Measurements from ENCODE around the gene PAX5.

The PAX5 gene

GRCh38 chr9:36960575-36960955 is 73.5 kb downstream of the PAX5 start:
- DNase-seq (ENCODE audit: low spot score) = no peak

GRCh38 chr9:36959681-36960574 is 74.1 kb downstream of the PAX5 start:
- no peak for DNase-seq (ENCODE audit: low spot score)

GRCh38 chr9:36956908-36957307 is 77.2 kb downstream of the PAX5 start:
- no peak for DNase-seq (ENCODE audit: low spot score)

GRCh38 chr9:36950389-36950788 is 83.7 kb downstream of the PAX5 start:
- no peak for DNase-seq (ENCODE audit: low spot score)

- no peak for DNase-seq (ENCODE audit: low spot score)
Observed at GRCh38 chr9:36949466-36949865, 84.6 kb downstream of the PAX5 start.

GRCh38 chr9:36948051-36948450 is 86.0 kb downstream of the PAX5 start:
- DNase-seq (ENCODE audit: low spot score) = no peak

- no peak for DNase-seq (ENCODE audit: low spot score)
Observed at GRCh38 chr9:36946653-36947052, 87.4 kb downstream of the PAX5 start.

- no peak for DNase-seq (ENCODE audit: low spot score)
Observed at GRCh38 chr9:36945999-36946398, 88.1 kb downstream of the PAX5 start.

GRCh38 chr9:36942891-36943290 is 91.2 kb downstream of the PAX5 start:
- DNase-seq (ENCODE audit: low spot score) = no peak

- DNase-seq (ENCODE audit: low spot score) = no peak
Observed at GRCh38 chr9:36941441-36941840, 92.6 kb downstream of the PAX5 start.

- DNase-seq (ENCODE audit: low spot score) = no peak
Observed at GRCh38 chr9:36940881-36941280, 93.2 kb downstream of the PAX5 start.

GRCh38 chr9:36940500-36940853 is 93.6 kb downstream of the PAX5 start:
- no peak for DNase-seq (ENCODE audit: low spot score)

GRCh38 chr9:36939655-36940499 is 94.2 kb downstream of the PAX5 start:
- no peak for DNase-seq (ENCODE audit: low spot score)

- DNase-seq (ENCODE audit: low spot score) = no peak
Observed at GRCh38 chr9:36939214-36939613, 94.9 kb downstream of the PAX5 start.

- no peak for DNase-seq (ENCODE audit: low spot score)
Observed at GRCh38 chr9:36938617-36939016, 95.5 kb downstream of the PAX5 start.

GRCh38 chr9:36937951-36938350 is 96.1 kb downstream of the PAX5 start:
- DNase-seq (ENCODE audit: low spot score) = no peak

- no peak for DNase-seq (ENCODE audit: low spot score)
Observed at GRCh38 chr9:36937346-36937745, 96.7 kb downstream of the PAX5 start.

GRCh38 chr9:36936498-36936831 is 97.6 kb downstream of the PAX5 start:
- no peak for DNase-seq (ENCODE audit: low spot score)

GRCh38 chr9:36935768-36936497 is 98.1 kb downstream of the PAX5 start:
- DNase-seq (ENCODE audit: low spot score) = no peak

- DNase-seq (ENCODE audit: low spot score) = no peak
Observed at GRCh38 chr9:36935332-36935731, 98.7 kb downstream of the PAX5 start.

- no peak for DNase-seq (ENCODE audit: low spot score)
Observed at GRCh38 chr9:36934478-36935065, 99.5 kb downstream of the PAX5 start.

- DNase-seq (ENCODE audit: low spot score) = no peak
Observed at GRCh38 chr9:36933676-36934215, 100.3 kb downstream of the PAX5 start.
